ENCODE results near the gene TMEM156.

DNA sequence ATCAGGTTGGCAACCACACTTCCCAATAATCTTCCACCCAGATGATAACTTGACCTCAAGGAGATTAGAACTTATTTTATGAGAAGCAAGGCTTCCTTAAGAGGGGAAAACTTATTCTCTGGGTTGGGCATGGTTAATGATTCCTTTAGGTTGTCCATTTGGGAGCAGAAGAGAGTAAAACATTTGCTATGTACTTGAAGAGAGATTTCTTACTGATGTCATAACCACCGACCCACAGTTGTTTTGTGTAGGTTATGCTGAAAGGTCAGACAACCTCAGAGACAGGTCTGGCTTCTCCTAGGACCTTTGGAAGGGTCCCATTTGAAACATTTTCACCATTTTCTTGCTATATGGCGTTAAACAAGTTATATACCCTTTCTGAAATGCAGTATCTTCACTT lies 108.5 kb downstream of the TMEM156 start:
- TF ChIP-seq, protein P1, sequence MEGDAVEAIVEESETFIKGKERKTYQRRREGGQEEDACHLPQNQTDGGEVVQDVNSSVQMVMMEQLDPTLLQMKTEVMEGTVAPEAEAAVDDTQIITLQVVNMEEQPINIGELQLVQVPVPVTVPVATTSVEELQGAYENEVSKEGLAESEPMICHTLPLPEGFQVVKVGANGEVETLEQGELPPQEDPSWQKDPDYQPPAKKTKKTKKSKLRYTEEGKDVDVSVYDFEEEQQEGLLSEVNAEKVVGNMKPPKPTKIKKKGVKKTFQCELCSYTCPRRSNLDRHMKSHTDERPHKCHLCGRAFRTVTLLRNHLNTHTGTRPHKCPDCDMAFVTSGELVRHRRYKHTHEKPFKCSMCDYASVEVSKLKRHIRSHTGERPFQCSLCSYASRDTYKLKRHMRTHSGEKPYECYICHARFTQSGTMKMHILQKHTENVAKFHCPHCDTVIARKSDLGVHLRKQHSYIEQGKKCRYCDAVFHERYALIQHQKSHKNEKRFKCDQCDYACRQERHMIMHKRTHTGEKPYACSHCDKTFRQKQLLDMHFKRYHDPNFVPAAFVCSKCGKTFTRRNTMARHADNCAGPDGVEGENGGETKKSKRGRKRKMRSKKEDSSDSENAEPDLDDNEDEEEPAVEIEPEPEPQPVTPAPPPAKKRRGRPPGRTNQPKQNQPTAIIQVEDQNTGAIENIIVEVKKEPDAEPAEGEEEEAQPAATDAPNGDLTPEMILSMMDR (IDR thresholded peaks at IDR 0.05) = no peak
- TF ChIP-seq POLR2A (IDR thresholded peaks at IDR 0.05) = no peak

Data from breast epithelium (tissue), 3 donors.